HG03097 (cell line): ENCODE measurements around the gene NTRK2.

Experiments
- ATAC-seq: cut with Tn5 transposase; IDR thresholded peaks from one replicate; pipeline ENCODE4 v1.9.1; 2021; ENCODE audit not compliant: unreplicated experiment, low FRiP score

NTRK2 gene

GRCh38 chr9:84669288-84670137 is at the start of gene NTRK2:
Gene NTRK2, plus strand, starts transcription at chr9:84669729. Its CDS starts 1,020 bp downstream, at chr9:84670749.
- no peak for ATAC-seq

- ATAC-seq: no peak
These were observed 49.2 kb upstream of the NTRK2 start for GRCh38 chr9:84620338-84620737.

- no peak for ATAC-seq
These were observed 47.7 kb upstream of the NTRK2 start for GRCh38 chr9:84621811-84622210.

- ATAC-seq: no peak
These were observed 46.5 kb upstream of the NTRK2 start for GRCh38 chr9:84622981-84623380.

- no peak for ATAC-seq
These were observed 33.1 kb upstream of the NTRK2 start for GRCh38 chr9:84636436-84636835.

GRCh38 chr9:84642553-84643141 is 26.9 kb upstream of the NTRK2 start:
- no peak for ATAC-seq

GRCh38 chr9:84647699-84648098 is 21.8 kb upstream of the NTRK2 start:
- no peak for ATAC-seq

GRCh38 chr9:84652496-84653120 is 16.9 kb upstream of the NTRK2 start:
- ATAC-seq: no peak

GRCh38 chr9:84655447-84655846 is 14.1 kb upstream of the NTRK2 start:
- no peak for ATAC-seq

- ATAC-seq: no peak
These were observed 10.2 kb upstream of the NTRK2 start for GRCh38 chr9:84659313-84659712.

GRCh38 chr9:84659773-84660172 is 9.8 kb upstream of the NTRK2 start:
- ATAC-seq: no peak

GRCh38 chr9:84667571-84668195 is 1.8 kb upstream of the NTRK2 start:
- peak; percentile 17 for ATAC-seq

GRCh38 chr9:84668196-84669012 is 1.1 kb upstream of the NTRK2 start:
- peak; percentile 83 for ATAC-seq

GRCh38 chr9:84669013-84669287 is 579 bp upstream of the NTRK2 start:
- no peak for ATAC-seq

- ATAC-seq: no peak
These were observed 861 bp downstream of the NTRK2 start for GRCh38 chr9:84670138-84671041.

GRCh38 chr9:84671586-84672521 is 2.3 kb downstream of the NTRK2 start:
- ATAC-seq: no peak

- ATAC-seq: no peak
These were observed 4.3 kb downstream of the NTRK2 start for GRCh38 chr9:84673806-84674205.

GRCh38 chr9:84677080-84677479 is 7.6 kb downstream of the NTRK2 start:
- ATAC-seq: no peak

GRCh38 chr9:84679571-84679970 is 10.0 kb downstream of the NTRK2 start:
- ATAC-seq: no peak
